NCI-H226 (cell line): ENCODE results near the gene SENP2.
A peak's percentile ranks its signal among the peaks of the same experiment; 100 is the strongest.
"Not testable (repeated sequence)": the region's sequence is repeated elsewhere in the genome, so short reads cannot be mapped to it uniquely, and the experiment has no call there.

Source experiments
- DNase-seq: peaks from one replicate; pipeline ENCODE4 v3.0.0-alpha.2; 2015

SENP2 gene

GRCh38 chr3:185649414-185649813 is 63.3 kb downstream of the SENP2 start:
- DNase-seq = no peak

DNA sequence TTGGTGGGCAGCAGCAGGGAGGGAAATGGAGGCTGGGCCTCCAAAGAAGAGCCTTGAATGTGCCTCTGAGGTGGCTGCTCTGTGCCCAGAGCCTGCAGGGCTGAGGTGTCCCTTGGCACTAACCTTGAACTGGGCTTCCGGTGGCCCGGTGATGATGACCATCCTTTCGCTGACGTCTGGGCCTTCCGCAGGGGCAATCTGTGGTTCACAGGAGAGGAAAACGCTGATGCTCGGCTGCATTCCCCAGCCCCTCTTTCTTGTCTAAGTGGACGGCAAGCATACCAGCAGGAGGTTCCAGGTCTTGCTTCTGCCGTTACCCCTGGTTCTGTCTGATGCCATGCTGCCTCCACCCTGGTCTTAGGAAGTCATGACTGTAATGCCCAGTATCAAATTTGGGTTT is 65.9 kb downstream of the SENP2 start:
- no peak for DNase-seq

GRCh38 chr3:185653949-185654757 is 68.1 kb downstream of the SENP2 start:
- DNase-seq = peak; percentile 85

DNA sequence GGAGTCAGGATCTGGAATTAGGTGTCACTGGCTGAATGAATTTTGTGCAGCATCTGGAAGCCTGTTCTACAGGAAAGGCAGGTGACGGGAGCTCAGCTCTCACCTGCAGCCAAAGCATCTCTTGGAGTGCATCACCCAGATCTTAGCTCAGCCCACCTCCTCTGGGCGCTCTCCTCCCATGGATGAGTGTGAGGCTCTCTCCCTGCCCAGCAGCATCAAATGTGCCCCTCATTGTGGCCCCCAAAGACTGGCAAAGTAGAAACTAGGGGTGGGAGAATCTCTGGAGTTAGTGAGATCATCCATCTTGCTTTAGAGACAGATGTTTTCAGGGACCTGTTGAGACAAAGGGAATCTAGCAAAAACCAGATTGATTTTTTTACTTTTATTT is 68.7 kb downstream of the SENP2 start:
- no peak for DNase-seq

- DNase-seq = no peak
These were observed 69.6 kb downstream of the SENP2 start for GRCh38 chr3:185655426-185656320.

DNA sequence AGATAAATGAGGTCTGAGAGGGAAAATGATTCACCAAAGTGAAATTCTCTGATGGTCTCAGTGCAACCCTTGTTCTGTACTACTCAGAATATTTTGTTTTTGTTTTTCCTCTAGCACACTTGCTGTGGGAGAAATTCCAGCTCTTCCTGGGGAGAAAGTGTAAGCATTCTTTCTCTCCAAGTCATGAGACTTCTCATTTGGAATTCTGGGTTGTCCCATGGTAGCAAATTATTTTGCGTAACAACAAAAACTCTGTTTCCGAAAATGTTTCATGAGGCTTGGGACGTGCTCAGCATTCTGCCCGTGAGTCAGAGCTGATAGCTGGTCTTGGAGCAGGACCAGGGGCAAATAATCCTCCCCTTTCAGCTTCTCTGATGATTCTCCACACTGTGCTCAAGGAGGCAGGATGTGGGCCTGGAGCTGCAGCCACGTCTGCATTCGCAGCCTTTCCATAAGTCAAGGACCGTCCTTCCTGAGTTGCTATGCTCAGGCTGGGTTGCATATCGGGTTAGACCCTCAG is 70.3 kb downstream of the SENP2 start:
- DNase-seq = peak; percentile 99

- DNase-seq = no peak
These were observed 71.1 kb downstream of the SENP2 start for GRCh38 chr3:185657211-185657610.

- DNase-seq = no peak
These were observed 71.8 kb downstream of the SENP2 start for GRCh38 chr3:185657691-185658503.

DNA sequence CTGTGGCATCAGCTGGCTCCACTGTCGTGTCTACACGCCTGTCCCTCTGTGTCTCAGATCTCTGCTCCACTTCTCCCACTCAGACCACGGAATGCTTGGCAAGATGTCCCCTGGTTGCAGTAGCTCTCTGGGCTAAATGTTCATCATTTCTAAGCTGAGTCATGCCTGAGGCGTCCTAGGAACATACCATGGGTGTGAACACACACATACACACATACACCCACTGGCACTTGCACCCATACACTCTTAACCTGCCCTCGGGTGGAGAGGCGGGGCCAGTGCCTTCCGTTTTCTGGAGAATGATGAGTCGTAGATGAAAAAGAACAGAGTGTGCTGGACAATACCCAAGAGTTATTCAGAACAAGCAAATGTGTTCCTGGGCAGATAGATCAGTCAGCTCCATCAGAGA is 72.4 kb downstream of the SENP2 start:
- DNase-seq = peak; percentile 99

GRCh38 chr3:185658943-185659342 is 72.8 kb downstream of the SENP2 start:
- DNase-seq = peak; percentile 63

- DNase-seq = peak; percentile 59
These were observed 74.1 kb downstream of the SENP2 start for GRCh38 chr3:185659942-185660921.

DNA sequence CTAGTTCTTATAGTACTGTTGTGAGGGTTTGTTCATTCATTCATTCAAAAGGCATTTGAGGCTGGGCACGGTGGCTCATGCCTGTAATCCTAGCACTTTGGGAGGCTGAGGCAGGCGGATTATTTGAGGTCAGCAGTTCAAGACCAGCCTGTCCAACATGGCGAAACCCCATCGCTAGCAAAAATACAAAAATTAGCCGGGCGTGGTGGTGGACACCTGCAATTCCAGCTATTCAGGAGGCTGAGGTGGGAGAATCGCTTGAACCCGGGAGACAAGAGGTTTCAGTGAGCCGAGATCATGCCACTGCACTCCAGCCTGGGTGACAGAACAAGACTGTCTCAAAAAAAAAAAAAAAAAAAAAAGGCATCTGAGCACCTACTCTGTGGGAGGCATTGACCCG is 75.2 kb downstream of the SENP2 start:
- DNase-seq = not testable (repeated sequence)

GRCh38 chr3:185661772-185662171 is 75.7 kb downstream of the SENP2 start:
- no peak for DNase-seq

- DNase-seq = no peak
These were observed 77.8 kb downstream of the SENP2 start for GRCh38 chr3:185663929-185664328.

GRCh38 chr3:185667574-185667973 is 81.5 kb downstream of the SENP2 start:
- no peak for DNase-seq

DNA sequence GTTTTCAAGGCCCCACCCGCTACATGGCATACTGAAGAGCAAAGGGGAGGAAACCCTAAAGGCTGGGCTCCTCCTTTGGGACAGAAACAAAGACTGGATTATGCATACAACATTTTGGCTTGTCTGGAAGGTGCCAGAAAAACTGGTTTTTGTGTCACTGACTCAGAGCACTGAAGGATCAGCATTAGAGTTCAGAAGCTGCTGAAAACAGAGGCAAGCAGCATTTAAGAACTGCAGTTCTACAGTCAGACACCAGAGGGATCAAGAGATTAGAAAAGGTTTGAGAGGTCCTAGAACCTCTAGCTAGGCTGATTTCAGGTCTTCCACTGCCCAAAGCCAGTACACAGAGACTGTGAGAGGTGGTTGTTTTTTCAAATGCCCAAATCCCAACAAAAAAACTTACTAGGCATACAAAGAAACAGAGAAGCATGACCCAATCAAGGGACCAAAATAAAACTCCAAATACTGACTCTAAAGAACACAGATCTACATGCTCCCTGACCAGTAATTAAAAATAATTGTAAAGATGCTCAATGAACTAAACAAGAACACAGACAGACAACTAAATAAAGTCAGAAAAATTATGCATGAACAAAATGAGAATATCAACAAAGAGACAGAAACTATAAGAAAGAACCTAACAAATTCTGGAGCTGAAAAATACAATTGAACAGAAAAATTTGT is 91.2 kb downstream of the SENP2 start:
- DNase-seq = peak; percentile 50

DNA sequence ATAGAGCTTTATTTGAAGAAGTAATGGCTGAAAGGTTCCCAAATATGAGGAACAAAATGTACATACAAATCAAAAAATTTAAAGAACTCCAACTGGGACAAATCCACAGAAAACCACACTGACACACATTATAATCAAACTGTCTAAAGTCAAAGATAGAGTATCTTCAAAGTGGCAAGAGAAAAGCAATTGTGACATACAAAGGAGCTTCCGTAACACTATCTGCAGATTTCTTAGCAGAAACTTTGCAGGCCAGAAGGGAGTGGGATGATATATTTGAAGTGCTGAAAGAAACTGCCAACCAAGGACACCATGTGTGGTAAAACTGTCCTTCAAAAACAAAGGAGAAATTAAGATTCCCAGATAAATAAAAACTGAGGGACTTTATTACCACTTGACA is 91.9 kb downstream of the SENP2 start:
- DNase-seq = no peak

GRCh38 chr3:185680231-185680630 is 94.1 kb downstream of the SENP2 start:
- DNase-seq = no peak
